ENCODE data around the gene GLT6D1.
"Not testable (repeated sequence)": the region's sequence is repeated elsewhere in the genome, so short reads cannot be mapped to it uniquely, and the experiment has no call there.

Gene GLT6D1

DNA sequence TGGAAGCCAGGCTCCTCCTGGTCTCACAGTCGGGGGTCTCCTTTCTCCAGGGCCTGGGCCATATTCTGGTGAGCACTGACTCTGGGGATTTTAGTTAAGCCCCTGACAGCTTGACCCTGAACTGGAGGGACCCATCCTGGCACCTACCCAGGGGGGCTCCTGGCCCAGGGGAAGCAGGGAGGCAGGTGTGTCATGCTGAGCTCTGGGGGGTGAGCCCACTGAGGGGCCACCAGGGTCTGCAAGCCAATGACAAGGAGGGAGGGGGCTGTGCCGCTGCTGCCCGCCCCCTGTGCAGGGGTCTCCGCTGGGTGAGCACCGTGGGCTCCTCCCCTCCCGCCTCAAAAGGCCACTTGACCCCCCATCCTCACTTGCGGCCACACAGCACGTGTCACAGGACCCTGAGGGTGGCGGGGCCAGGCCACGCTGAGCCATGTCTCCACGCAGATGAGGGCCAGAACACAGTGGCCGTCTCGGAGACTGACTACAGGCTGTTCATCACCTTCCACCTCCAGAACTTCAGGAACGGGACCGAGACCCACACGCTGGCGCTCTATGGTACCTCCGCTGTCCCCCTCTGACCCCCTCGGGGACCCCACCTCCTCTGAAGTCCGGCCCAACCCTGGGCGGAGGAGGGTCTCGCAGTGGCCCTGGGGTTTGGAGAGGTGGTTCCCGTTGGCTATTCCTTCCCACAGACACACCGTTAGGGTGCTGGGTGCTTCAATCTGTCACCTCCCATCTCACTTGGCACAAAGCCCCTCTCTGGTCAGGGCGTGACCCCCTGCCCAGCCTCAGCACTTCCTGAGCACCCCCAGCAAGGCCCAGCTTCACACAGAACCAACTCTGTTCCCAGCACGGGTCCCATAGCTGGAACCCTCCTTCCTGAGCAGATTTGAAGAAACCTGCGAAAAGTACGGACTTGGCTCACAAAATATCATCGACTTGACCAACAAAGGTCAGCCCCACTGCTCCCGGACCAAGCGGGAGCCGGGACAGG lies 25.8 kb upstream of the GLT6D1 start:
- DNase-seq, result no peak

DNA sequence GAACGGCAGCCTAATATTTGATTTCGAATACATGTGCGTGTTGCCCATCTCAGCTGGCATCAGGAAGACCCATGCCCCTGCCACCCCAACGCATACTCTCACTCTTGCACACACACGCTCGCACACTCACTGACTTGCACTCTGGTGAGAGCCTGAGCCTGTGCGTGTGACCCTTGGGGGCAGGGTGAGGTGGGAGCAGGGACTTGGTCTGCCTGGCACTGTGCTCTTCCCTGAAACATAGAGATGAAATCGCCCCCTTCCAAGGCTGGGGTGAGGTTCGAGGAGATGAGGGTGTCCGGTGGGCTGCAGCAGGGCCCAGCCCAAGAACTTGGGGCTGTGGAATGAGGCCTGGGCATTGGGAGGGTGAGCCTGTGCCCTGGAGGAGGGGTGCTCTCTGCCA lies 24.9 kb upstream of the GLT6D1 start:
- DNase-seq, result no peak

DNA sequence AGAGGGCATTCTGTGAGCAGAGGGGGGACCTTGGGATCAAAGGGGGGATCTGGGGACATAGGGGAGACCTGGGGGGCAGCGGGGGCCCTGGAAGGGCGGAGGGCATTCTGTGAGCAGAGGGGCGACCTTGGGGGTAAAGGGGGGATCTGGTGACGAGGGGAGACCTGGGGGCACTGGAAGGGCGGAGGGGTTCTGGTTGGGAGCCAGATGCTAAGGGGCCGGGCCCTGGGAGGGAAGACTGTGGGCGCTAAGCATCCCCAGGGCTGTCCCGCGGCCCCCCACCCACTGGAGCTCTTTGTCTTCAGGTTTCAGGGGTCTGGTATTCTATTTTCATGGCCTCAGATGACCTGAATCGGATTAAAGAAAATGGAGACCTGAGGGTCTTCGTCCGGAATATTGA lies 24.5 kb upstream of the GLT6D1 start:
- DNase-seq, result no peak

DNA sequence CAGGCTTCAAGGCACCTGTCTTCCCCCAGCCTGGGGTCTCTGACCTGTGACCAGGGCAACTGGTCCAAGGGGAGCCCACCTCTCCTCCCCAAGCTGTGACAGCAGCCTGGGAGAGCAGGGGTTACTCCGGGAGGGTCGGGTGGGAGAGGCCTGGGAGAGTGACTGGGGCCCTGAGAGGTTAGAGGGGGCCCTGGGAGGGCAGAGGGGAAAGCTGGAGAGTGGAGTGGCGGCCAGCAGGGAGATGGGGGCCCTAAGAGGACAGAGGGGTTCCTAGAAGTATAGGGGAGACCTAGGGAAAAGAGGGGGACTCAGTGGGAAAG lies 24.1 kb upstream of the GLT6D1 start:
- DNase-seq, result no peak

DNA sequence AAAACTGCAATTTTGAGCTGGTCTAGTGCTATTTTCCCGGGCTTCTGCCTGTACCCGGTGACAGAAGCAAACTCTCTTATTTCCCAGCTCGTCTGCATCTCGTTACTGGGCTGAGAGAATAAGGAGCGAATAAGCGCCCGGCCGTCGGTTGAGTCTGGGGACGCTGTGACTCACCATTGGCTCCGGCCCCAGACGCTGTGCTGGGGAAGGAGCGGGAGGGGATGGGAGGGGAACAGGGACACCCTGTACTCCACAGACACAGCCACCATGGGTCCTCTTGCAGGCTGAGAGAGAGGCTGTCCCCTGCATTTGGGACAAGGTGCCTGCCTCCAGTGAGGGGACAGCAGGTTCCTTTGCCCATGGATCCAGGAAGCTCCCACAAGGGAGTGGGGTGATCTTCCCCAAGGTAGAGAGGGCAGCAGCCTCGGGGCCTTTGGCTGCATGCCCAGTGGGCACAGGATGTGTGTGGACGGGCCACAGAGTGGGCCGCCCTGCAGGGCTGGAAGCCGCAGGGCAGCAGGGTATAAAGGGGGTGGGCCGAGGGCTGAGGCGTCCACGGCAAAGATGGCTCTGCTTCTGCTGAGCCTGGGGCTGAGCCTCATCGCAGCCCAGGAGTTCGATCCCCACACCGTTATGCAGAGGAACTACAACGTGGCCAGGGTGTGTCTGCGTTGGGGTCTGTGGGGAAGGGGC lies 23.6 kb upstream of the GLT6D1 start, which contains the start of gene LCN9:
TSS of gene LCN9 (plus strand) at position 552 of the 693 bp plus-strand sequence. CDS start at position 565, 13 bp downstream.
- no peak for DNase-seq

DNA sequence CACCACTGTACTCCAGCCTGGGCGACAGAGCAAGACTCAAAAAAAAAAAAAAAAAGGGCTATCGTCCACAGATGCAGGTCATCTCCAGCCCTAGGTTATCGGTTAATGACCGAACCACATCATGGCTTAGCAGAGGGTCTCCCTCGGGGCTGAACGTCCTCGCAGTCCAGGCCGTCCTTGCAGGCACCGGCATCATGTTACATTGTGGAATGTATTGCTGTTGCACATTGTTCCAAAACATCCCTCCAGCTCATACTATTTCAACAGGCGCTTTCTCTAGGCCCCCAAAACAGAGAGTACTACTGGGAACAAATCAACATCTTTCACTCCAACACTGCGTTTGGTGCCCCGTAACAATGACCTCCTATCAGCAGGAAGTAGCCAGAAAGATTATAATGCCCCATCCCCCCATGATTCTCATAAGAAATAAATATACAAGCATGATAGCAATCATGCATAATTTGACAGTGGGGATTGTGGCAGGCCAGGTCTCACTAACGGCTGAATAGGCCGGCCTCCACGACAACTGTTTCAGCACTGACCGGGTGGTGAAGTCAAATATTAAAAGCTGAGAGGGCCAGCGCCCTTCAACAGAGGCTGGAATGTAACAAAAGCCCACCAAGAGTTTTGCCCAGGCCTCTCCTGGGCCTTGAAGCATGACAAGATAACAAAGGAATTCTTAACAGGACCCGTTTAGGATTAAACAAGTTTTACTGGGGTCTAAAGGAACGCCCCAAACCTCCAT lies 22.6 kb upstream of the GLT6D1 start:
- no peak for DNase-seq

DNA sequence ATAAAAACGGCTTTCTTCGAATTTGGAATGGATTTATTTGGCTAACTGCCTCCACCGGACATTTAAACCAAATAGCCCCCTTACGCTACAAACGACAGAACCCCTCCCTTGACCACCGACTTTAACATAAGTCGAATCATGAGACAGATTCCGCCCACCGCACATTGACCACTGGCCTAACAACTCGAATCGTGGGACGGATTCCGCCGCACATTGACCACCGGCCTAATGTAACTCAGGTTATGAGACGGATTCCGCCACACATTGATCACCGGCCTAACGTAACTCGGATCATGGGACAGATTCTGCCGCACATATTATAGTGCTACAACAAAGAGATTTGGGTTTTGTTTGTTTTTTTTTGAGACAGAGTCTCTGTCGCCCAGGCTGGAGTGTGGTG lies 21.1 kb upstream of the GLT6D1 start:
- no peak for DNase-seq

DNA sequence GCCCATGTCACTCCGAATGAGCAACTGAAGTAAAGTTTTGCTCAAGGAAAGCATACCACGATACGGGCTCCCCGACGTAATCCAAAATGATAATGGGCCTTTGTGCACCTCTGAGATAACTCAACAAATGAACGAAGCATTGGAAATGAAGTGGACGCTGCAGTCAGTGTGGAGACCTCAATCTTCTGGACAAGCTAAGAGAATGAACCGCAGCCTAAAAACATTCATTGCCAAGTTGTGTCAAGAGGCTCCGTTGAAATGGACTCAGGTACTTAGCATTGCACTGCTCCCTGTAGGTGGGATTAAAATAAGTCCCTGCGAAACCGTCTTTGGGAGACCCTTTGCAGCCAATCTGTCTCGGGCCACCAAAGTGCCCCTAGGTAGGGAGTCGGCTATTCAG lies 19.9 kb upstream of the GLT6D1 start:
- DNase-seq, result no peak

DNA sequence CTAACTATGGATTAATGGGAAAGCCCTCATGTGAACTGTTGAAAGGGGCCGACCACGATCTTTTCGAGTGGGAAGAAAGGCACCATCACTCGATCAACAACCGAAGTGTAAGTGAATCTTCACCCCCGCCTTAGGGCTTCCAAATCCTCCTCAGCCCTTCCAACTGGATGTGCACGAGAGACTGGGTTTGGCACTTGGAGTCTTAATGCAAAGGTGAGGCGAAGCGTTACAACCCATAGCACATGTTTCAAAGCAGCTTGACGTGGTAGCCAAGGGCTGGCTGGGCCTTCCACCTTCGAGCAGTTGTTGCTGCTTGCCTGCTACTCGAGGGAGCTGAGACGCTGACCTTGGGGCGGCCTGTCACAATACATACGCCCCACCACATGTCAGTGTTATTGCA lies 18.1 kb upstream of the GLT6D1 start:
- DNase-seq, result no peak

DNA sequence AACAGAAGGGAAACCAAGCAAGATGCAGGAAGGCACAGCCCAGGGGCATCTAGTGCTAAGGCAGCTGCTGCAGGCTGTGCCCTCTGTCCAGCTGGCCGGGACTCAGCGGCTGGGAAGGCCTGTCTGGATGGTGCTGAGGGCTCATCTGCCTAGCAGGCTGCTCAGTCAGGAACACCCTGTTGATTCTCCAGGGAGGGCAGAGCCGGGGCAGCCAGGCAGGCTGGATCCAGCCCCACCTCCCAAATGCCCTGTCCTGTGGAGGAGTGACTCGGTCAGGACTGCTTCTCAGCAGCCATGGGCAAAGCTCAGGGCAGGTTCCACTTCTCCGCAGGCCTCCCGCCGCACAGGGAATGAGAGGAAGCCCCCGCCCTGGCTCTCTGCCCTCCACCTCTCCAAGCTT lies 16.0 kb upstream of the GLT6D1 start:
- no peak for DNase-seq

DNA sequence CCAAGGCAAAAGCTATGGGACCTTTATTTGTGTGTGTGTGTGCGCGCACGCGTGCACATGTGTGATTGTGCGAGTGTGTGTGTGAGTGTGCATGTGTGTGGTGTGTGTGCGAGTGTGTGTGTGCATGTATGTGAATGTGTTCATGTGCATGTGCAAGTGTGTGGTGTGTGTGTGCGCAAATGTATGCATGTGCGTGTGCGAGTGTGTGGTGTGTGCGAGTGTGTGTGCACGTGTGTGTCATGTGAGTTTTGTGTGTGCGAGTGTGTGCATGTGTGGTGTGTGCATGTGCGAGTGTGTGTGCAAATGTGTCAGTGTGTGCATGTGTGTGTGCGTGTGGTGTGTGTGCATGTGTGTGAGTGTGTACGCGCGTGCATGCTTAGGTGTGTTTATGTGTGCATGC lies 11.1 kb upstream of the GLT6D1 start:
- DNase-seq, result no peak

DNA sequence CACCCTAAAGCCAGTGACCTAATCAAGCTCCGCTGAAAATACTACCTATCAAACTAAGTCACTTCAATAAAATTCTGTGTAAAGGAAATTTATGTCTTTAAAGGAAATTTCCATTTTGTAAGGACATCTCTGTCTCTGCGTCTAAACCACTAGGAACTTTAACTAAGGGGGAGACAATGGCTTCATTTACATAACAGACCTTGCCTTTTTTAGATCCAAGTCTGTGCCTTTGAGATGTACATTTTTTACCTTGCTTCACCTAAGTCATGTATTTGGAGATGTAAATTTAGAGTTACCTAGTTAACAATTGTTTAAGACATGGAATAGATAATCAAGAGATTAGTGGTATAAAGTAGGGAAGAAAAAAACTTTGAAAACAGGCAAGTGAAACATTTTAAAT lies 10.2 kb upstream of the GLT6D1 start:
- DNase-seq, result no peak

DNA sequence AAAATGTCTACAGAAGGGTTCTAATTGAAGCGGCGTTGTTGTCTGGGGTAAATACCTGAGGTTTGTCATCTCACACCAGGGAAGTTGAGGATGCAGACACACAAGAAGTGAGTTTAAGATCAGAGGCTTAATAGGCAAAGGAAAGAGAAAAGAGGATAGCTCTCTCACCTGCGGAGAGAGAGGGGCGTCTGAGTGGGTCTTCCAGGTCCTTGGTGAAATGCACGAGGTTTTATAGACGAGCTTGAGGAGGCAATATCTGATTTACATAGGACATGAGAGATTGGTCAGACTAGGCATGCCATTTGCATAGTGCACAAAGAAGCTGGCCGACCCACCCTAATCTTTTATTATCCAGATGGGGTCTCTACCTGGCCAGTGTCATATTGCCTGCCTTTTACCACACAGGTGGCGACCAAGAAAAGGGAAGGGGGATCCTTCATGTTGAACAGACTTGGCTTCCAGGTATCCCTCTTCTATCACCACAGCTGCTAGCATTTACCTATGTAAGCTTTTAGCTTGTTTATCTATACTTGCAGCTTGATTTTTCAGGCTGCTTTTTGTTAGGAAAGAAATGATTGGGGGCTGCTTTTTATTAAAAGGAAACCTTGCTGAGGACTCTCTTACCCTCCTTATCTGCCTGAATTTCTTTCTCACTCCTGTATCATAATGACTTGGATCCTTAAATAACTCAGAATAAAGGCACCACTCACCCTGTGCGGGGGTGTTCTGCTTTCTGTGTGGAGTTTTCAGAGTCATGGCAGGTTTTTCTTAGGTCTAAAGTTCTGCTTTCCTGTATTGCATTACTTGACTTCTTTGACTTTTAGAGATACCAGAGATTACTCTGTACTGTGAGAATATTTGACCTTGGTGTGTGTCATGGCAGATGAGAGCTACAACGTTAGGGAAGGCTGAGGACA lies 9.4 kb upstream of the GLT6D1 start:
- no peak for DNase-seq

DNA sequence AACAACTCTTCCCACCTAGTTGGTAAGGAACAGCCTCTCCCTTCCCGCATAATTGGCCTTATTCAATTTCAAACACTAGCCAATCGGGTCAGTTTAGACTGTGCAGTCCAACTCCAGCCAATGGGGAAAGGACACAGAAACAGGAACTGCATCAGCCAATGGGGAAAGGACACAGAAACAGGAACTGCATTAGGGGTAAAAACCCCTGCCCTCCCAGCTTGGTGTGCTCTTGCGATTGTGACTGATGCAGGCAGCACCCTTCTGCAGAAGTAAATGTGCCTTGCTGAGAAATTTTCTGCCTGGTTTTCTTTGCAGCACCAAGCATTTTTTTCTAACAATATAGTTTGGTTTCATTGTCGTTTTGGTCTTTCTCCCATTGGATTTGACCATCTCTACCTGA lies 8.5 kb upstream of the GLT6D1 start:
- DNase-seq, result no peak

DNA sequence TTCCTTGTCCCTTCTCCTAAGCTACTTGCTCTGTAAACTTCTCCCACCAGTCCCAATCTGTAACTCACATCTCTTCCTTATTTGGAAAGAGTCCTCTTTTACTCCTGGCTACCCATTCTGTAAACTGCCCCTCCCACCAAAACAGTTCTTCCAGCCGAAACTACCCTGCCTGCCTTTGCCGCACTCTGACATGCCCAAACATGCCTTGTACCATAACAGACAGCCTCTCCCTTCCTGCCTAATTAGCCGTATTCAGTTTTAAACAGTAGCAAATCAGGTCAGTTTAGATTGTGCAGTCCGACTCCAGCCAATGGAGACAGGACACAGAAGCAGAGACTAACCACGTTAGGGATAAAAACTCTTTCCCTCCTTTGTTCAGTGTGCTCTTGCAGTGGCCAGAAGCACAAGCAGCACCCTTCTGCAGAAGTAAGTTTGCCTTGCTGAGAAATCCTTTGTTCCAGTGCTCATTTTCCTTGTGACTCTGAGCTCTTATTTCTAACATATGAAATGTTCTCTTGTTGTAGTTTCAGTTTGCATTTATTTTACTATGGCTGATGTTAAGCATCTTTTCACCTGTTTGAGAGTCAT lies 5.4 kb upstream of the GLT6D1 start:
- no peak for DNase-seq

DNA sequence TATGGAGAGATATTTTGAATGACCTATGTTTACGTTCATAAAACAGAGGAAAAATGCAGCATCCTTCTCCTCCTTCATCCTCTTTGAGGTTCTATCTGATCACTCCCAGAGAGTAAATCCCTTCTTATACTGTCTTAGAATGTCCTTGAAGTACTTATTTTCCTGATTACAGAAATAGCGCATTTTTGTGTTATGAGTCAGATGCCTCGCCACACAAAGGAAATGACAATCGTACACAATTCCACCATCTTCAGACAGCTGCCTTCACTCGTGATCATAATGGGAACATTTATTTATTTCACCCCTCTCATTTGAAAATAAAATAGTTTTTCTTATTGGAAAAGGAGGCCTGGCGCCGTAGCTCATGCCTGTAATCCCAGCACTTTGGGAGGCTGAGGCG lies 2.4 kb upstream of the GLT6D1 start:
- DNase-seq, result no peak

DNA sequence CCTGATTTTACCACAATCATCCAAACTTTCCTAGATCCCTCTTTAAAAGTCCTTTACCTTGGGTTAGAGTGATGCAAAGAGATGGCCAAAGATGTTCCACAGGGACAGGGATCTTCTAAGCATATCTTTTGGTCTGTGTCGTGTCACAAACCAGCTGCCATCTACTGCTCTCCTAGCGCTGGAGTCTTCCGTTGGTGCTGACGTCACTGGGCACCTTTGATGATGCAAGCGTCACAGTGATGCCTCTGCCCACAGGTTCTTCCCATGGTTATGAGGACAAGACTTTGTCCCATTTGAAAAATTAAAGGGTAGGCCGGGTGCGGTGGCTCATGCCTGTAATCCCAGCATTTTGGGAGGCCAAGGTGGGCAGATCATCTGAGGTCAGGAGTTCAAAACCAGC lies 1.7 kb upstream of the GLT6D1 start:
- no peak for DNase-seq

DNA sequence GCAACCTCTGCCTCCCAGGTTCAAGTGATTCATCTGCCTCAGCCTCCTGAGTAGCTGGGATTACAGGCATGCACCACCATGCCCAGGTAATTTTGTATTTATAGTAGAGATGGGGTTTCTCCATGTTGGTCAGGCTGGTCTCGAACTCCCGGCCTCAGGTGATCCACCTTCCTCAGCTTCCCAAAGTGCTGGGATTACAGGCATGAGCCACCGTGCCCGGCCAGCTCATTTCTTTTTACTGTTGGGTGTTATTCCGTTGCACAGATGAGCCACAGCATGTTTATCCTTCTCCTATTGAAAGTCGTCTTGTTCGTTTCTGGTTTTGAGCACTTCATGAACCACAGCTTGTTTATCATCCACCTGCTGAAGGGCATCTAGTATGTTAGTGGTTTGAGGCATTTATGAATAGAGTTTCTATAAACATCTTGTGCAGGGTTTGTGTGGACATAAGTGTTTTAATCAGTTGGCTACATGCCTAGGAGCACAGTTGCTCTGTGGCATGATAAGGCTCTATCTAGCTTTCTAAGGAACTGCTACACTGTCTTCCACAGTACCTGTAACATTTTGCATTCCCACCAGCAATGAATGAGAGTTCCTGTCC lies 2.3 kb downstream of the GLT6D1 start:
- not testable (repeated sequence) for DNase-seq

DNA sequence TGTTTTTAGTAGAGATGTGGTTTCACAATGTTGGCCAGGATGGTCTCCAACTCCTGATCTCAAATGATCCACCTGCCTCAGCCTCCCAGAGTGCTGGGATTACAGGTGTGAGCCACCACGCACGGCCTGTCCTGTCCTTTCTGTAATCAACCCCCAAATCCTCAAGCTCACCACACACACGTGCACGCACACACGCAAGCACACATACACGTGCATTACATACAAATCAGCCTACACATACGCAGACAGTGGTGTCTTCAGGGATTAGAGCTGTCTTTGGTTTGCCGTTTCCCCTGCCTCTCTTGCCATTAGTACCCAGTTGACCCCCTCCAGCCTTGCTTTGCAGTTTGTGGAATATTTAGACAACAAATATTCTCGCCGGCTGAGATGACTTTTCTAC lies 6.5 kb downstream of the GLT6D1 start:
- no peak for DNase-seq

DNA sequence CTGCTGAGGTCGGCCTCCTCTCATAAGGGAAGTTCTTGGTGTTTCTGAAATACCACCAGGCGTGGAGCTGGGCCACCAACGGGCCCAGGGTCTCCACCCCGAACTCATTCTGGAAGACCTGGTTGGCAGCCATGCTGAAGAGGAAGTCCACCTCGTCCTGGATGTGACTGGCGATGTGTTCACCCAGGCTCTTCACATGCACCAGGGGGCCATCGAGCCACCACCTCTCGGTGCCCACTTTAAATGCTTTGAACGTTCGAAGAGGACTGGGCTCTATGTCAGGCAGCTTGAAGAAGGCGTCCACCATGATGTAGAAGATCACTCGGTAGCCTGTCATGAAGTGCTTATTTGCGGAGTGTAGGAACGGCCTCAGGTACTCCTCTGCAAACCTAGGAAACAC lies 15.1 kb downstream of the GLT6D1 start:
- no peak for DNase-seq

DNA sequence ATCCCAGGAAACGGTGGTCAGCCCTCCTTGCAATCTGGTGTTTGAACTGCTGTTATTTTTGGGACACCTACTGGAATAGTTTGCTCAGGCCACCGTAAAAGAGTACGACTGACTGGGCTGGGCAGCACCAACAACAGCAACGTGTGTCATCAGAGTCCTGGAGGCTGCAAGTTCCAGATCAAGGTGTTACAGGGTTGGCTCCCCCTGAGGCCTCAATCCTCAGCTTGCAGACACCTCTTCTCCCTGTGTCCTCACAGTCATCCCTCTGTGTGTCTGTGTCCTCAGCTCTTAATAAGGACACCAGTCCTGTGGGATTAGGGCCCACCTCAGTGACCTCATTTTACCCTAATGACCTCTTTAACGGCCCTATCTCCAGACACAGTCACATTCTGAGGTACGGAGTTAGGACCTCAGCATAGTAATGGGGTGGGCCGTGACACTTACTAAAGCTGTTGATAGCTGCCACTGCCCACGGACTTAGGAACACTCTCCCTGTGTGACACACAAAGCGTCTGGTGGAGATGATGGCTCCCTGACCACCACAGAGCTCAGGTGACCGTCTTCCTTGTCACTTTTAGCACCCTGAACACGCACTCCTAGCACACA lies 16.8 kb downstream of the GLT6D1 start:
- DNase-seq, result no peak
